Heart left ventricle (tissue), 13 donors: ENCODE data around the gene LRRC1.

Experiments used
- POLR2A ChIP-seq, 2 donors: fragments of 450-650 bp; IDR thresholded peaks; one replicate each; pipeline ENCODE4 v1.6.1; 2017; ENCODE audit warnings: antibody characterized with exemption in 2 of 2, mild to moderate bottlenecking in 2 of 2, moderate library complexity in 2 of 2
- TF ChIP-seq, protein P1 (sequence below), 12 donors: fragments of 200-600 bp; sonication (generic) in 4 of 12; IDR thresholded peaks; one replicate each; pipeline versions ENCODE4 v1.5.0 to v1.8.0; 2018 to 2022; ENCODE audit warnings: antibody characterized with exemption in 12 of 12, mild to moderate bottlenecking in 5 of 12
- donor health status: ischemic (EF 13 %, LVEDD 7.1; RV severe dilation, severe dysfunction).
- donor health status: DM: no; HTN: yes; CAD: no.
- donor health status: DM: no; HTN: no; CAD: no.
- donor health status: ischemic (EF 25% LVEDD 6.9; RV normal size, moderate dysfunction).
- donor health status: ischemic (EF 25% LVEDD 5.7; RV mildly dilated, moderate dysfunction).
- donor health status: ischemic (EF 35%, LVEDD 5.7; RV mildly dilated, moderate dysfunction).
- donor health status: nonischemic (EF 11% LVEDD 7.7; RV severe dilation, severe dysfunction).
- donor health status: DM: yes; HTN: yes; CAD: no.
- donor health status: PGD.
- donor health status: ischemic (EF 29% LVEDD 5.4; RV normal size, mild dysfunction).
- donor health status: nonischemic (EF 23%, LVEDD 6.1; RV moderate dilation, normal function).

DNA sequence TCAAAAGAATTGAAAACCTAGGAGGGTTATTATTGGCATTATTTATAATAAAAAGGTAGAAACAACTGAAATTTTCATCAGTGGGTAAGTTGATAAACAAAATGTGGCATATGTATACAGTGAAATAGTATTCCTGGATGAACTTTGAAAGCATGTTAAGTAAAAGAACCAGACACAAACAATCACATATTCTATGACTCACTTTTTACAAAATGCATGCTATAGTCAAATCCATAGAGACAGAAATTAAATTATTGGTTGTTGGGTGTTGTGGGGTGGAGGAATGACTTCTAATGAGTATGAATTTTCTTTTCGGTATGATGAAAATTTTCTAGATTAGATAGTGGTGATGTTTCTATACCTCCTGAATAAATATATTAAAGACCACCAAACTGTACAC, 94.6 kb downstream of the LRRC1 start:
- TF ChIP-seq POLR2A (IDR thresholded peaks at IDR 0.05): no peak
- TF ChIP-seq, protein P1, sequence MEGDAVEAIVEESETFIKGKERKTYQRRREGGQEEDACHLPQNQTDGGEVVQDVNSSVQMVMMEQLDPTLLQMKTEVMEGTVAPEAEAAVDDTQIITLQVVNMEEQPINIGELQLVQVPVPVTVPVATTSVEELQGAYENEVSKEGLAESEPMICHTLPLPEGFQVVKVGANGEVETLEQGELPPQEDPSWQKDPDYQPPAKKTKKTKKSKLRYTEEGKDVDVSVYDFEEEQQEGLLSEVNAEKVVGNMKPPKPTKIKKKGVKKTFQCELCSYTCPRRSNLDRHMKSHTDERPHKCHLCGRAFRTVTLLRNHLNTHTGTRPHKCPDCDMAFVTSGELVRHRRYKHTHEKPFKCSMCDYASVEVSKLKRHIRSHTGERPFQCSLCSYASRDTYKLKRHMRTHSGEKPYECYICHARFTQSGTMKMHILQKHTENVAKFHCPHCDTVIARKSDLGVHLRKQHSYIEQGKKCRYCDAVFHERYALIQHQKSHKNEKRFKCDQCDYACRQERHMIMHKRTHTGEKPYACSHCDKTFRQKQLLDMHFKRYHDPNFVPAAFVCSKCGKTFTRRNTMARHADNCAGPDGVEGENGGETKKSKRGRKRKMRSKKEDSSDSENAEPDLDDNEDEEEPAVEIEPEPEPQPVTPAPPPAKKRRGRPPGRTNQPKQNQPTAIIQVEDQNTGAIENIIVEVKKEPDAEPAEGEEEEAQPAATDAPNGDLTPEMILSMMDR (IDR thresholded peaks at IDR 0.05): no peak
